HG03378 (cell line): ENCODE results near the gene PLAC8.
"Not testable (repeated sequence)": the region's sequence is repeated elsewhere in the genome, so short reads cannot be mapped to it uniquely, and the experiment has no call there.

Experiments used
- ATAC-seq: cut with Tn5 transposase; IDR thresholded peaks from one replicate; pipeline ENCODE4 v1.9.1; 2021; ENCODE audit warnings: mild to moderate bottlenecking, moderate library complexity; ENCODE audit not compliant: unreplicated experiment

PLAC8 gene

DNA sequence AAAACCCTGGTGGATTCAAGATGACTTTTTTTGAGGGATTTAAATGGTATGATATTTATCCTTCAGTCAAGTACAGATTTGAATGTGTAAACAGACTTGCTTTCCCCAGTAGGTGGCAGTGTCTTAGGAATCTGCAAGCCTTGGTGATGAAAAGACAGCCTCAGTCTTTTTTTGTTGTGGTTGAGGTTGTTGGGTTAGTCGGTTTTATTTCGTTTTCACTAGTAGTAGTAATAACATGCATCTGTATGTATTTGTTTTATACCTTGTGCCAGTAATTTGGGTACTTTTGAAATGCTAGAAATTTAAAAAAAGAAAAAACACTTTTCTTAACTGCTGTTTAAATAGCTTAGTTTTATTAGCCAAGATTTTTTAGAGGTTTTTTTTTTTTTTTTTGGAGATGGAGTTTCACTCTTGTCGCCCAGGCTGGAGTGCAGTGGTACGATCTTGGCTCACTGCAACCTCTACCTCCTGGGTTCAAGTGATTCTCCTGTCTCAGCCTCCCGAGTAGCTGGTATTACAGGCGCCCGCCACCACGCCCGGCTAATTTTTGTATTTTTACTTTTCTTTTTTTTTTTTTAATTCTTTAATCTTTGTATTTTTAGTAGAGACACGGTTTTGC lies 40.3 kb downstream of the PLAC8 start:
- peak; percentile 85 for ATAC-seq

DNA sequence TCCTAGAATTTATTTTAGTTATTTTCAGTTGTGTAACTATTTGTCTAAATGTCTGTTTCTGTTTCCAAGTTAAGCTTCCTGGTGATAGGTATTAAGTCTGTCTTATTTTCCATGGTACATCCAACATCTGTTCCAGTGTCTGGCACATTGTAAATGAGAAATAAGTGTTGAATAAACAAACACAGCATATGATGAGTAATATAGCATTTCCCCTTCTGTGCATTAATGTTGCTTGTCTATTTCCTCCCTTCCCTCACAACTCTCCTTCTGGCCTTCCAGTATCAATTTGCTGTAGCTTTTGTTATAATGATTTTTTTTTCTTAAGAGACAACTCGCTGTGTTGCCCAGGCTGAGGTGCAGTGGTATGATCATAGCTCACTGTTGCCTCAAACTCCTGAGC lies 43.4 kb downstream of the PLAC8 start:
- no peak for ATAC-seq

DNA sequence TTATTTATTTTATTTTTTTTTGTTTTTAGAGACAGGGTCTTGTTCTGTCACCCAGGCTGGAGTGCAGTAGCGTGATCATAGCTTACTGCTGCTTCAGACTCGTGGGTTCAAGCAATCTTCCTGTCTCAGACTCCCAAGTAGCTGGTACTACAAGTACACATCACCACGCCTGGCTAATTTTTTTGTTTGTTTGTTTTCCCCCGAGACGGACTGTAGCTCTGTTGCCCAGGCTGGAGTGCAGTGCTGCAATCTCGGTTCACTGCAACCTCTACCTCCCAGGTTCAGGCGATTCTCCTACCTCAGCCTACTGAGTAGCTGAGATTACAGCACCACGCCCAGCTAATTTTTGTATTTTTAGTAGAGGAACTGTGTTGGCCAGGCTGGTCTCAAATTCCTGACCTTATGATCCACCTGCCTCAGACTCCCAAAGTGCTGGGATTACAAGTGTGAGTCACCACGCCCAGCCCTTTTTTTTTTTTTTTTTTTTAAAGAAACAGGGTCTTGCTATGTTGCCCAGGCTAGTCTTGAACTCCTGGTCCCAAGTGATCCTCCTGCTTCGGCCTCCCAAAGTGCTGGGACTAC lies 47.4 kb downstream of the PLAC8 start:
- ATAC-seq, result no peak

GRCh38 chr4:83065266-83065665 lies 49.3 kb downstream of the PLAC8 start:
- no peak for ATAC-seq

DNA sequence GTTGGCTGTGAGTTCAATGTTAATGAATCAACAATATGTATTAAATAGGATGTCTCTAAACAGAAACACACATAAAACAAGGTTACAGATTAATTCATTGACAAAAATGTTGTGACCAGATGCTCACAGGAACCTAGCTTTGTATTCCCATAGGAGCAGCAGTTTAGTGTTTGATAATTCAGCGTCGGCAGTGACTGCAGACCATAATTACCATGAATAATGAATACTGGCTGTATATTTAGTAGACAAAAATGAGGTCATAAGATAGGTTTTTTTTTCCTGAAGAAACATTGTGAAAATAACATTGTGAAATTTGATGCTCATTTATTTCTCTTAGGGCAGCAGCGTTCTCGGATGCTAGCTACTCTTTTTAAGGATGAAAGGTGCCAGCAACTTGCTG lies 51.8 kb downstream of the PLAC8 start:
- no peak for ATAC-seq

- no peak for ATAC-seq
Measured at GRCh38 chr4:83054928-83055327, 59.6 kb downstream of the PLAC8 start.

GRCh38 chr4:83048781-83049180 lies 65.7 kb downstream of the PLAC8 start:
- ATAC-seq, result not testable (repeated sequence)

GRCh38 chr4:83046693-83047473 lies 67.6 kb downstream of the PLAC8 start:
- no peak for ATAC-seq

- ATAC-seq, result no peak
Measured at GRCh38 chr4:83043801-83044407, 70.6 kb downstream of the PLAC8 start.

DNA sequence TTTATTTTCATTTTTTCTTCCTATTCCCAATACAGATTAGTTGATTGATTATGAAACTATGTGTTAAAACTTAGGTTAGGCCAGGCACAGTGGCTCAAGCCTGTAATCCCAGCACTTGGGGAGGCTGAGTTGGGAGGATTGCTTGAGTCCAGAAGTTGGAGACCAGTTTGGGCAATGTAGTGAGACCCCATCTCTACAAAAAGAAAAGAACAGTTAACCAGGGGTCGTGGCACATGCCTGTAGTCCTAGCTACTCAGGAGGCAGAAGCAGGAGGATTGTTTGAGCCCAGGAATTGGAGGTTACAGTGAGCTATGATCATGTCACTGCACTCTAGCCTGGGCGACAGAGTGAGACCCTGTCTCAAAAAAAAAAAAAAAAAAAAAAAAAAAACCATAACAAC lies 71.4 kb downstream of the PLAC8 start:
- ATAC-seq, result not testable (repeated sequence)

DNA sequence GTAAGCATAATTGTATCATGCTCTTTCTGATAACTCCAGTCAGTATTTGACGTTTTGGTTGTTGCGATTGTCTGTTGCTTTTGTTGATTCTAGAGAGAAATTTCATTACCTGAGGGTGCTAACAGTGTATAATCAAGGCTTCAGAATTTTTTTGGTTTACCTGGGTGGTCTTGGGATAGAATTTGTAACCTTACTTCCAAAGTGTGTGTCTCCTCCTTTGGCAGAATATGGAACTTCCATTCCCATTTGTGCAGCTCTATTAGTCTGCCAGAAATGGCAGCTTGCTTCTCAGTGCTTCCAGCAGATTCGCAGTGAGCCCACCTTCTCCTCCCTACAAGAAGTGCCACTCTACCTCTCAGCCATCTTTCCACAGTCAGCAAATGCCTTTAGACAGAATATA lies 74.3 kb downstream of the PLAC8 start:
- ATAC-seq, result no peak
